Esophagus squamous epithelium (tissue), 4 donors: ENCODE data around the gene SVOPL.

Experiments used
- CTCF ChIP-seq, 6 experiments: fragments of 450-650 bp in 4 of 6; fragments of 200-600 bp in 2 of 6; sonication (generic) in 2 of 6; IDR thresholded peaks; one replicate each; pipeline ENCODE4 v1.5.1; 2016 to 2019; ENCODE audit warnings: antibody characterized with exemption in 6 of 6, mild to moderate bottlenecking in 4 of 6, moderate library complexity in 4 of 6
- POLR2A ChIP-seq, 4 donors: fragments of 450-650 bp; IDR thresholded peaks; one replicate each; pipeline ENCODE4 v1.6.1; 2017; ENCODE audit warnings: antibody characterized with exemption in 4 of 4, mild to moderate bottlenecking in 4 of 4, moderate library complexity in 3 of 4

GRCh38 chr7:138595454-138595853, 105.7 kb downstream of the SVOPL start:
- no peak for TF ChIP-seq CTCF (IDR thresholded peaks at IDR 0.05)
- no peak for TF ChIP-seq POLR2A (IDR thresholded peaks at IDR 0.05)
